Daoy (cell line): ENCODE data around the gene OTOF. TPM values are rescaled to one million over a fixed set of nuclear protein-coding genes. Genes with fewer than 3 reads are reported as not detected.
A peak's percentile ranks its signal among the peaks of the same experiment; 100 is the strongest.

Experiments
- DNase-seq: peaks from one replicate; pipeline ENCODE4 v3.0.0-alpha.2; 2015; ENCODE audit warnings: low read depth
- total RNA-seq: library from RNA; depleted of rRNA; stranded (reverse); fragments of >200 nt; shearing (Covaris generic); gene quantifications from 2 replicates; pipeline ENCODE4 v1.2.3, GENCODE V29; 2014; rRNA removed

OTOF gene
- total RNA-seq, 1 experiment from 2014 or later, result not detected

DNA sequence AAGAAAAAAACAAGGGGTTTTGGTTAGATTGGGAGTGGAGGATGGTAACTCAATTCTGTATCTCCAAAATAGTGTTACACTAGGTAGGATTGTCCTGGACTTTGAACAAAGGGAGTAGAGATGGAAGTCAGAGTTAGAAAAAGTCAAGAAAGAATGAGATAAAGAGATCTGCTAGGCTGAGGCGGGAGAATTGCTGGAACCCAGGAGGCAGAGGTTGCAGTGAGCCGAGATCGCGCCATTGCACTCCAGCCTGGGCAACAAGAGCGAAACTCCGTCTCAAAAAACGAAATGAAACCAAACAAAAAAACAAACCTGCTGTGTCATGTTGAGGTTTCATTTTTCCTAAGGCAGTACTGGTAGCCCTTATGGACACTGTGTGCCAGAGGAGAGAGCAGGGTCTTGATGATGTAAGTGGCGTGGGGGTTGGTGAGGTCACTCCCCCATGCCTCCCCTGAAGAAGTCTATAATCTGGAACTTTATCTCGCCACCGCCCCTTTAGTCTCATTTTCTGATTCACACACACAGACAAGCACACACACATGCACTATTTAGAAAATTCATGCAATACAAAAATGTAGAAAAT lies 65.7 kb downstream of the OTOF start:
- peak; percentile 21 for DNase-seq

DNA sequence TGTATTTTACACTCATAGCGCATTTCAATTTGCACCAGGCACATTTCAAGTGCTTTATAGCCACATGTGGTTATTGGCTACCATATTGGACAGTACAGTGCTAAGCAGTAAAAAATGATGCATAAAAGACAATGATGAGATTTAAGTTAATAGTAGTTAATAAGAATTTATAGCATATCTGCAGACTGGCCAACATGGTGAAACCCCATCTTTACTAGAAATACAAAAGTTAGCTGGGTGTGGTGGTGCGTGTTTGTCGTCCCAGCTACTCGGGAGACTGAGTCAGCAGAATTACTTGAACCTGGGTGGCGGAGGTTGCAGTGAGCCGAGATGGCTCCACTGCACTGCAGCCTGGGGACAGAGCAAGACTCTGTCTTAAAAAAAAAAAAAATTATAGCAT lies 66.5 kb downstream of the OTOF start:
- DNase-seq, result no peak

DNA sequence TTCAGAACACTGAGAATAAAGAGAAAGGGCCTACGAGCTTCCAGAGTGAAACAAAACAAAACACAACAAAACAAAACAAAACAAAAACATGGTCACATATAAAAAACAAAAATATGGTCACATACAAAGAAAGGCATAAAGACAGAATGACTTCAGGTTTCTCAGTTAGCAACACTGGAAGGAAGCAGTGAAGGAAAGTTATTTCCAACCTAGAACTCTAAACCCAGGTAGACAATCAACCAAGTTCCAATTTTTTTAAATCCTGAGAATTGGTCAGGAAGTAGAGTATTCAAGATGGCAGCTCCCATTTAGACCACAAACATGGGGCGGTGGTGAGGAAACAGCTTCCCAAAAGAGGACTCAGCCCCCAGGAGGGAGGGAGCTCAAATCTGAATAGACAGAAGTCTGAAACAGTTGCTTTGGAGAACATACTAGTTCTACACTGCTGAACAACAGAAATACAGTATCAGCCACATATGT lies 67.1 kb downstream of the OTOF start:
- DNase-seq, result no peak

DNA sequence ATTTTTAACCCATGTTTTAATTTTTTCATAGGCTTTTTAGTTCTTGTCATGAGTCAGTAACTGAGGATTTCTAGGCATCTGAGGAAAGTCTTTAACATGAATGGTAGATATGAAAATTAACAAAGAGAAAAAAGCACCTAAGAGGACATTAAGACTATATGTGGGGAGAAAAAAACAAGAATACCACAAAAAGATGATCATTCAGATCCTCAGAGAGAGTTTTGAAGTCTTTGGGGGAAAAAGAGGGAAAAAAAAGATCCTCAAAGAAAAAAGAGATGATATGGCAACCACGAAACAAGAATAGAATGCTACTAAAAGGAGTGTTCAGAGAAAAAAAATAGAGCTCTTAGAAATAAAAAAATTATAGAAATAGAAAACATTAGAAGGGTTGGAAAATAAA lies 68.1 kb downstream of the OTOF start:
- DNase-seq, result no peak

DNA sequence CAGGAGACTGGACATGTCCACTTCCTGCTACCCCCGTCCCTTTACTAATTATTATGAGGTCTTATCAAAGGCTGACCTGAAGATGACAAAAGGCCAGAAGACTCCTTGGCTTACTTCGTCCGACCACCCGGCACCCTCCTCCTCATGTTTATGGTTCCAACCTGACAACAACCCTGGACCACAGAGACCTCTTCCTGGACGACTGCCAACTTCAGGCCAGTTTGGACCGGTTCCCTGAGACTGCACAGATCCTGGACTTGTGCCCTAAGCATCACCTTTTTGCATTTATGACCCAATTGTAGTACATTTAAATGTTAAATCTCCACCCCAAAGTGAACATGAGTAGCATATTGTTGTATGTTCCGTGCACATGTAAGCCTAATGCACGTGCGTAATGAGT lies 70.4 kb downstream of the OTOF start:
- DNase-seq, result no peak

Other genes with a start within 250 kb of the OTOF start
- 89.7 and 101 TPM in 2 replicates for gene HADHA, start 233.5 kb downstream of the OTOF start, total RNA-seq
- 83.9 and 97.4 TPM in 2 replicates for gene HADHB, start 233.2 kb downstream of the OTOF start, total RNA-seq
- 26.1 and 33.2 TPM in 2 replicates for gene SELENOI, start 132.0 kb downstream of the OTOF start, total RNA-seq
- 0.06 TPM in 1 of 2 replicates, not detected in the other for gene ADGRF3, start 131.3 kb downstream of the OTOF start, total RNA-seq
- gene DRC1, start 76.2 kb downstream of the OTOF start, total RNA-seq, result not detected in 2 replicates
- not detected in 2 replicates for gene CIB4, start 163.2 kb upstream of the OTOF start, total RNA-seq
- 0.03 and 0.80 TPM in 2 replicates for gene KCNK3, start 214.6 kb upstream of the OTOF start, total RNA-seq